D721Med (cell line): ENCODE results near the gene LIN9.
A peak's percentile ranks its signal among the peaks of the same experiment; 100 is the strongest.

Experiments used
- DNase-seq: peaks from one replicate; pipeline ENCODE4 v3.0.0; 2011; ENCODE audit warnings: low spot score; ENCODE audit not compliant: insufficient read length
- FAIRE-seq: peaks from 2 replicates; lab custom pipeline; 2011; peaks lifted over from hg19 to GRCh38; lab: Jason Lieb, UNC
- CTCF ChIP-seq: IDR thresholded peaks from 2 replicates; pipeline ENCODE4 v1.5.1; 2012; ENCODE audit warnings: mild to moderate bottlenecking, control low read depth; ENCODE audit not compliant: insufficient read depth; ENCODE audit errors: missing control alignments

The LIN9 gene

GRCh38 chr1:226308723-226309397 lies at the start of gene LIN9:
Gene LIN9, minus strand, starts transcription at chr1:226309164. Its CDS starts 25 bp downstream, at chr1:226309139.
- TF ChIP-seq CTCF = no peak
- no peak for FAIRE-seq
- DNase-seq = peak; percentile 68

- no peak for FAIRE-seq
- DNase-seq = no peak
- TF ChIP-seq CTCF = no peak
These were observed 48.5 kb upstream of the LIN9 start for GRCh38 chr1:226357416-226357815.

- no peak for TF ChIP-seq CTCF
- DNase-seq = no peak
- no peak for FAIRE-seq
These were observed 46.9 kb upstream of the LIN9 start for GRCh38 chr1:226355669-226356551.

GRCh38 chr1:226355016-226355415 lies 46.1 kb upstream of the LIN9 start:
- FAIRE-seq (no peak), DNase-seq (no peak)
- TF ChIP-seq CTCF = no peak

- FAIRE-seq (no peak), DNase-seq (no peak)
- TF ChIP-seq CTCF = no peak
These were observed 44.9 kb upstream of the LIN9 start for GRCh38 chr1:226353698-226354525.

- DNase-seq = no peak
- TF ChIP-seq CTCF = no peak
- no peak for FAIRE-seq
These were observed 42.7 kb upstream of the LIN9 start for GRCh38 chr1:226351709-226352108.
